ACHN (cell line): Measurements from ENCODE around the gene TMEM248.
"Not testable (repeated sequence)": the region's sequence is repeated elsewhere in the genome, so short reads cannot be mapped to it uniquely, and the experiment has no call there.

Experiments used
- DNase-seq: peaks from one replicate; pipeline ENCODE4 v3.0.0-alpha.2; 2015
- in situ Hi-C: cut with HindIII; loops from 2 replicates; pipeline ENCODE4 v1.10.0; 2017; ENCODE audit warnings: low sequenced_read_pairs, low pct_ligation_motif_present, low pct_unique_long_range_greater_than_20kb

TMEM248 gene

DNA sequence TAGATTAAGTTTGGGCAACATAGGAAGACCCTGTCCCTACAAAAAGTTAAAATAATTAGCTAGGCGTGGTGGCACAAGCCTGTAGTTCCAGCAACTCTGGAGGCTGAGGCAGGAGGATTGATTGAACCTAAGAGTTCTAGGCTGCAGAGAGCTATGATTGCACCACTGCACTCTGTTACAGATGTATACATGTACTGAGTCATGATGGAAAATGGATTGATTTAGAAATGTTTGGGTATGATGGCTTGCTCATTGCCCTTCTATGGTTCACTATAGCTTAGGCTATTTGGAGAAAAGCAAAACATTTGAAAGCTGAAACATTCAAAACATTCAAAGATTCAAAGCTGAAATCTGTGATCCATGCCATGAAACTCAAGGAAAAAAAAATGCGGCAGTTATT, 58.0 kb downstream of the TMEM248 start:
- in situ Hi-C loops, DNase-seq: not testable (repeated sequence)

DNA sequence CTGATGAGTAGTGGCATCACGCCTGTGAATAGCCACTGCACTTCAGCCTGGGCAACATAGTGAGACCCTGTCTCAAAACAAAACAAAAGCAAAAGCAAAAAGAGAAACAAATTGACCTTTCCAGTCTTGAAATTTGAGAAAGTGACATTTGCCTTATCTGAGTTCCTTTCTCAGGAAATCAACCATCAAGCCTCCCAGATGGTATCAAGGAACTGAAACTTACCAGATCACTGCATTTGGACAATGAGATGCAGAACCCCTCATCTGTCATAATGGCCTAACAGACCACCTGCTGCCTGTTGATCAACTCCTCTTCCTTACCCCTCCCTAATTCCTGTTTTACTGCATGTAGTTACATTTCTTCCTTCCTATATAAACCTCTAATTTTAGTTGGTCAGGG, 59.3 kb downstream of the TMEM248 start:
- DNase-seq, in situ Hi-C loops: not testable (repeated sequence)

GRCh38 chr7:66989552-66989951, 68.5 kb downstream of the TMEM248 start:
- in situ Hi-C loops, result not testable (repeated sequence)

GRCh38 chr7:66994051-66994450, 73.0 kb downstream of the TMEM248 start:
- in situ Hi-C loops, DNase-seq: not testable (repeated sequence)

More at GRCh38 chr7:66989552-66989951, 68.5 kb downstream of the TMEM248 start:
- DNase-seq, result not testable (repeated sequence)

- DNase-seq, result peak; percentile 89
- in situ Hi-C loops, result not testable (repeated sequence)
Measured at GRCh38 chr7:66994691-66995049, 73.6 kb downstream of the TMEM248 start.

DNA sequence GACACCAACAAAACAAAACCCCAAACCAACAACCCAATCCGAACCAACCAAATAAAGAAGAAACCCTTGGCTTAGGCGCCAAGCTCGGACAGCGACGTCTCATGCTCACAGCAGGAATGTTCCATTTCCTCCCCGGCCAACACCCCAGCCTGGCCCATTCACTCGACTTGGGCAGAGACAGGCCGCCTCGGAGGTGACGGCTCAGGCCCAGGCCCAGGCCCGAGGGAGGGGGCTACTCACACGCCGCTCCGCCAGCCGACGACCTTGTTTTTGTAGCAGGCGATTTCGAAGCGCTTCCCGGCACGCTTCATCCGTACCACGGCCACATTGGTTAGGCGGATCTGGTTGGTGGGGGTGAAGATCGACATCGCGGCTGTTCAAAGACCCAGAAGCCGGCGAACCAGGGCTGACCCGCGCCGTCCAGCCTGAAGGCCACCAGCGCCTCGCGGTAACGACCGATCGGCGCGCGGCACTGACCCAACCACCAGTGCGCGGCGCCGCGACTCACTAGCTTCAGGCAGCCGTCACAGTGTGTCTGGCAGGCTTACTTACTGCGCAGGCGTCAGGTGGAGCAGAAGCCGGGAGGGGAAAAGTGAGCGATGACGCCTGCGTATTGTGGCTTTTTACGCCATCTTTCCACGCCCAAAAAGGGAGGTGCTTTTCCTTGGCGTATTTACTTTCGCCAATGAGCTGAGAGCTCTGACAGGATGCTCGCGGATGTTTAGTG, 74.2 kb downstream of the TMEM248 start, which contains the start of gene SBDS:
TSS of gene SBDS (minus strand) at position 537 of the 727 bp plus-strand sequence. CDS start at position 368, 169 bp downstream.
- peak; percentile 100 for DNase-seq
- in situ Hi-C loops, result not testable (repeated sequence)

GRCh38 chr7:66996444-66997191, 75.6 kb downstream of the TMEM248 start, which contains the start of gene TYW1:
Gene TYW1 (plus strand): TSS chr7:66996833. CDS start chr7:66996979, 146 bp downstream.
- peak; percentile 100 for DNase-seq
- in situ Hi-C loops, result not testable (repeated sequence)

GRCh38 chr7:67000601-67001258, 79.7 kb downstream of the TMEM248 start:
- peak; percentile 25 for DNase-seq
- in situ Hi-C loops, result not testable (repeated sequence)

DNA sequence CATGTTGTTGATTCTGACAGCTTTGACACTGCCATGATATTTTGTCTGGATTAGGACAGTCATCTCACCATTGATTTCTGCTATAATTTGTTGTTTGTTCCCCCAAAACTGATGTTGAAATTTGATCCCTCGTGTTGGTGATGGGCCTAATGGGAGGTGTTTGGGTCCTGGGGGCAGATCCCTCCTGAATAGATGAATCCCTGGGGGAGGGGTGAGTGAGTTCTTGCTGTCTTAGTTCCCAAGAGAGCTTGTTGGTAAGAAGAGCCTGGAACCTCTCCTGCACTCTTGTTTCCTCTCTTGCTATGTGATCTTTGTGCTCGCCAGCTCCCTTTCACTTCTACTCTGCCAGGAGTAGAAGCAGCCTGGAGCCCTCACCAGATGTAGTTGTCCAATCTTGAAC, 83.1 kb downstream of the TMEM248 start:
- in situ Hi-C loops, DNase-seq: not testable (repeated sequence)

DNA sequence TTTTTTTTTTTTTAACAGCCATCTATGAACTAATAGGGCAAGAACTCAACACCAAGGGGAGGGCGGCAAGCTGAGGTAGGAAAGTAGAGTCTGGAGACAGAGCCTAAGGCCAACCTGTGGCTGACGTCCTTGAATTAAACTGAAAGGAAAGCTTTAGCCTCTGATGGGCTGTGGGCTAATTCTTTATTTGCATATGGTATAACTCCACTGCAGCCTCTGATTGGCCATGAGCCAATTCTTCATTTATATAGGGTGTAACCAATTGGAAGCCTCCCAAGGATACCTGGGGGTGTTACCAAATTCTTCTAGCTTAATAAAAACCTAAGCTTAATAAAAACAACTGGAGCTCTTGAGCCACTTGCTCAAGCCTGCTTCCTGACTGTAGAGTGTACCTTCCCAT, 85.9 kb downstream of the TMEM248 start:
- in situ Hi-C loops, result no loop called here
- DNase-seq, result no peak
